Endothelial cell of umbilical vein (primary cell): ENCODE results near the gene CHSY1.

ENCODE experiments used
- CTCF ChIP-seq, 2 donors: IDR thresholded peaks; 1 replicate in 1 of 2; 2 replicates in 1 of 2; pipeline ENCODE4 v1.5.1; 2011; ENCODE audit warnings: low read length in 2 of 2, mild to moderate bottlenecking in 2 of 2, moderate library complexity in 2 of 2, control low read depth in 1 of 2, inconsistent platforms in 1 of 2, low read depth in 1 of 2; ENCODE audit not compliant: insufficient read depth in 1 of 2; ENCODE audit errors: extremely low read depth in 1 of 2
- EZH2 ChIP-seq: IDR thresholded peaks from 2 replicates; pipeline ENCODE4 v1.6.1; 2012; ENCODE audit warnings: borderline replicate concordance, low read depth, mild to moderate bottlenecking, moderate library complexity, low read length, inconsistent platforms; ENCODE audit not compliant: severe bottlenecking
- GATA2 ChIP-seq: IDR thresholded peaks from 2 replicates; pipeline ENCODE4 v1.7.0; 2011; ENCODE audit warnings: low read depth, mild to moderate bottlenecking, moderate library complexity, mixed read lengths, low read length; ENCODE audit not compliant: insufficient read length, insufficient read depth
- JUN ChIP-seq: IDR thresholded peaks from 2 replicates; pipeline ENCODE4 v1.6.1; 2011; ENCODE audit warnings: borderline replicate concordance, low read depth; ENCODE audit not compliant: insufficient read length, insufficient read depth
- POLR2AphosphoS5 ChIP-seq: IDR thresholded peaks from 2 replicates; pipeline ENCODE4 v1.6.1; 2012; ENCODE audit warnings: low read depth, mild to moderate bottlenecking, control low read depth, low read length, moderate library complexity; ENCODE audit not compliant: insufficient read depth
- TF ChIP-seq, protein P1 (sequence below): IDR thresholded peaks from 2 replicates; pipeline ENCODE4 v1.6.1; 2011; ENCODE audit not compliant: insufficient read depth, insufficient read length

DNA sequence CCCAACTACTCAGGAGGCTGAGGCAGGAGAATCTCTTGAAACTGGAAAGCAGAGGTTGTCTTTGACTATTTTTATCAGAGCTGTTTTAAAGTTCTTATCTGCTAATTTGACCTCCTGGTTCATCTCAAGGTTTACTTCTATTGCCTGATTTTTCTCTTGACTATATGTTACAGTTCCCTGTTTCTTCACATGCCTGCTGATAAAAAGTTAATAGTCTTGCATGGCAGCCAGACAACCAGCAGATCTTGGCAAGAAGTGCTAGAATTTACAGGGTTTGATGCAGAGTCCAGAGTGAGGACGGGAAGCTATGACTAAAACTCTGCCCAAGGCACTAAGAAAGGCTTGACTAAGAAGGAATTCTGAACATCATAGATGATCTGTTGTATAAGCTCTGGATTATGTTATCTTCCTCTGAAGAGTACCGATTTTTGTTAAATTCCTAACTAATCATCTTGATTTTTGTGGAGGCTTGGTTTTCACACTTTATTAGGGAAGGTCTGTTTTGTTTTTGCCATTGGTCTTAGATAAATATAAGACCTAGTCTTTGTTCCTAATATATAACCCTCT, 85.9 kb downstream of the CHSY1 start:
- TF ChIP-seq CTCF (IDR thresholded peaks at IDR 0.05; ENCODE audit: extremely low read depth in 1 of 2, insufficient read depth in 1 of 2, low read depth in 1 of 2, low read length in 2 of 2) (no peak), GATA2 (no peak), EZH2 (no peak), POLR2AphosphoS5 (no peak), JUN (no peak)
- TF ChIP-seq, protein P1, sequence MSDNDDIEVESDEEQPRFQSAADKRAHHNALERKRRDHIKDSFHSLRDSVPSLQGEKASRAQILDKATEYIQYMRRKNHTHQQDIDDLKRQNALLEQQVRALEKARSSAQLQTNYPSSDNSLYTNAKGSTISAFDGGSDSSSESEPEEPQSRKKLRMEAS: no peak
